Memory B cell (primary cell): ENCODE measurements around the gene TFF3.

Experiments used
- ATAC-seq: fragments of 150-1000 bp; cut with Tn5 transposase; 2 replicates; pipeline ENCODE4 v1.10.0; 2021; ENCODE audit warnings: low read depth, mild to moderate bottlenecking, moderate library complexity
- DNase-seq, 2 donors: peaks; one replicate each; pipeline ENCODE4 v3.0.0; 2022; ENCODE audit warnings: low spot score in 2 of 2
- H3K27ac Mint-ChIP-seq: one replicate; pipeline ENCODE4 v1.8.0; 2022; ENCODE audit warnings: mild to moderate bottlenecking, moderate library complexity, mixed read lengths
- H3K27me3 Mint-ChIP-seq: one replicate; pipeline ENCODE4 v1.8.0; 2022; ENCODE audit warnings: mixed read lengths
- H3K36me3 Mint-ChIP-seq: one replicate; pipeline ENCODE4 v1.8.0; 2022; ENCODE audit warnings: mild to moderate bottlenecking, mixed read lengths
- H3K4me1 Mint-ChIP-seq: one replicate; pipeline ENCODE4 v1.8.0; 2022; ENCODE audit warnings: mixed read lengths
- H3K4me3 Mint-ChIP-seq: one replicate; pipeline ENCODE4 v1.8.0; 2022; ENCODE audit warnings: mild to moderate bottlenecking, moderate library complexity, mixed read lengths
- H3K9me3 Mint-ChIP-seq: one replicate; pipeline ENCODE4 v1.8.0; 2022; ENCODE audit warnings: mixed read lengths

TFF3 gene

GRCh38 chr21:42341776-42342542 lies 26.8 kb upstream of the TFF3 start:
- no peaks in the 10 kb centered on the region for H3K9me3 Mint-ChIP-seq
- H3K36me3 Mint-ChIP-seq: no peaks in the 10 kb centered on the region
- peaks cover 7% of the 10 kb centered on the region for H3K4me1 Mint-ChIP-seq
- peaks cover 8% of the 10 kb centered on the region for H3K27me3 Mint-ChIP-seq
- no peak for DNase-seq
- no peak for ATAC-seq
- H3K4me3 Mint-ChIP-seq: no peak overlapping the region
- no peak overlapping the region for H3K27ac Mint-ChIP-seq

DNA sequence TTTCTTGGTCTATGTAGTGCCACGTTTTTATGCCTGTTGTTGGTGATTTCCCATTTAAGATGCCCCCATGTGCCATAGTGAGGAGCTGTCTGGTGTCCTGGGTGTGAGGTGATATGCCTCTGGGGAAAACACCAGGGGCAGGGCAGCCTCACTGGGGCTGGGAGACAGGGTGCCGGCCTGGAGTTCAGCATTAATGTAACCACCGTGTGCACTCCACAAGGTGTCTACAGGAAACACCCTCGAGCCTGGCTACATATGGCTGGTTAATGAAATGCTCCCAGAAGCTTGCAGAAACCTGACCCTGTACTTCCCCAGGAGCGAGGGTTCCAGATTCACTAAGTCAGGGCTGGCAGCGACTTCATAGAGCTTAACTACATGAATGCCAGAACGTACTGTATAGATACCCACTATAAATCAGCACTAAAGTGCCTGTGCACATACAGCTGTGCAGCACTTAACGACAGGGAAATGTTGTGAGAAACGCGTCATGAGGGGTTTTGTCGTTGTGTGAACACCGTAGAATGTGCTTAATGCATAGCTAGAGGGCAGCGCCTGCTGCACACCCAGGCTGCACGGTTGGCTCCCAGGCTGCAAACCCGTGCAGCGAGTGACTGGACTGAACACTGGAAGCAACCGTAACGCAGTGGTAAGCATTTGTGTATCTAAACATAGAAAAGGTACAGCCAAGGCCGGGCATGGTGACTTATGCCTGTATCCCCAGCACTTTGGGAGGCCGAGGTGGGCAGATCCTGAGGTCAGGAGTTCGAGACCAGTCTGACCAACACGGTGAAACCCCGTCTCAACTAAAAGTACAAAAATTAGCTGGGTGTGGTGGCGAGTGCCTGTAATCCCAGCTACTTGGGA lies 25.2 kb upstream of the TFF3 start:
- H3K9me3 Mint-ChIP-seq: no peaks in the 10 kb centered on the region
- peaks cover 7% of the 10 kb centered on the region for H3K4me1 Mint-ChIP-seq
- peaks cover 8% of the 10 kb centered on the region for H3K27me3 Mint-ChIP-seq
- H3K27ac Mint-ChIP-seq: peak overlapping the region; percentile 12
- H3K36me3 Mint-ChIP-seq: no peaks in the 10 kb centered on the region
- ATAC-seq (no peak), DNase-seq (no peak)
- no peak overlapping the region for H3K4me3 Mint-ChIP-seq

DNA sequence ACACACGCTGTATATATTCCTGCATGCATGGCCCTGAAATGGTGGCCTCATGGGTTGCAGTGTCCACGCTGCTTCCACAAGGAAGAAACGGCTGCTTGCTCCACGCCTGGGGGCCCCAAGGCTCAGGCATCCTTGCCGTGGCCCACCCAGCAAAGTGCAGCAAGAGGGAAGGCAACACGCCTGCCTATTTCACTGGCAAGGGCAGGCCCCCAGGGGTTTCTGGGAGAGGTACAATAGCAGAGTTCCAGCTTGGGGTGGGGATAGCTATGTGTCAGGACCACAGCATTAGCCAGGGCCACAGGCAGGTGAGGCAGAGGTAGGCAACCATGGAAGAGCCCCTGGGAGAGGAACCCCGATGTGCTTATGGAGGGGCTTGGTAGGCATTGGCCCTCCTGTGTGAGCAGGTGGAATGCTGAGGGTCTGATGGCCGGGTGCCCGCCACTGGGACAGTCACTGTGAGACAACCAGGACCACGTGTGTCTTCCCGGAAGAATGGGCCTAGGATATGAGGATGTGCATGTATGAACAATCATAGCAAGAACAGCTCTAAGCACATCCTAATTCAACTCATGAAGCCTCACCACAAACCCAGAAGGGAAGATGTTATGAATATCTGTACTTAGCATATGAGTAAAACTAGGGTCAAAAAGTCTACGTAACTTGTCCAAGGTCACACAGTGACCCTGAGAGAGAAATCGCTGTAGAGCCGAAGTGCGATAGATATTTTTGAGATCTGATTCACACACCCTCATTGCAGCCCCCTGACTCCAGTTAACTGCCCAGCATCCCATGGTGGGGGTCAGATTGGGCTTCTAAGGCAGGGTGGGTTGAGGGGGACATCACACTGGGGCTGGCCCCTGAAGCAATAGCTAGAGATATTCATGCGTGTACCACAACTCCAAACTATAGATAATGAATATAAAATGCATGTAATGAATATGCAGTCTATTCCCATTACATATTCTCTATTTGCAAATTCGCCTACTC lies 23.8 kb upstream of the TFF3 start:
- Mint-ChIP-seq H3K4me1 (peaks cover 7% of the 10 kb centered on the region), H3K36me3 (no peaks in the 10 kb centered on the region), H3K27me3 (peaks cover 8% of the 10 kb centered on the region), H3K4me3 (no peak overlapping the region), H3K27ac (peak overlapping the region; percentile 62), H3K9me3 (no peaks in the 10 kb centered on the region)
- DNase-seq: no peak
- ATAC-seq: no peak

GRCh38 chr21:42337830-42338728 lies 22.9 kb upstream of the TFF3 start:
- H3K27ac Mint-ChIP-seq: no peak overlapping the region
- peaks cover 7% of the 10 kb centered on the region for H3K4me1 Mint-ChIP-seq
- no peak overlapping the region for H3K4me3 Mint-ChIP-seq
- no peaks in the 10 kb centered on the region for H3K9me3 Mint-ChIP-seq
- H3K27me3 Mint-ChIP-seq: peaks cover 10% of the 10 kb centered on the region
- DNase-seq (peak; percentile 75 to 76), ATAC-seq (peak; percentile 99)
- no peaks in the 10 kb centered on the region for H3K36me3 Mint-ChIP-seq

- DNase-seq: no peak
Observed at GRCh38 chr21:42337276-42337675, 22.1 kb upstream of the TFF3 start.

DNA sequence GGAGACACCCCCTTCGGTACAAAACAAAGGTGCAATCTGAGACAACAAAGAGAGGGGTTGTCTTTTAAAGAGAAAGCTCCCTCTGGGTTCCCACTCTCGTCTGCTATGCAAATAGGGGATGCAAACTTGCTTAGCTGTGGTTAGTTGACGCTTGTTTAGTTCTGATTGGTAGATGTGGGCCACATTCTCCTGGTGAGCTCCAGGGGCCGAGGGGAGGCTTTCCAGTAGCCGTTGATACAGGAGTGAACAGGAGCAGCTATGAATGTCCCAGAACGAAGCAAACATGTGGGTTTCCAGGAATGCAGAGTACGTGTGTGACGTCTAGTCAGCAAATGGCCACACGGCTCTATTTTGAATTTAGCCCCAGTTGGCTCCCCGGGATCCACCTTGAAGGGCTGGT lies 20.8 kb upstream of the TFF3 start:
- Mint-ChIP-seq H3K27ac (no peak overlapping the region), H3K36me3 (peaks cover 8% of the 10 kb centered on the region), H3K4me1 (peaks cover 7% of the 10 kb centered on the region), H3K9me3 (peaks cover 7% of the 10 kb centered on the region), H3K27me3 (peaks cover 18% of the 10 kb centered on the region), H3K4me3 (no peak overlapping the region)
- ATAC-seq: peak; percentile 20
- no peak for DNase-seq

More at GRCh38 chr21:42337276-42337675, 22.1 kb upstream of the TFF3 start:
- Mint-ChIP-seq H3K27ac (no peak overlapping the region), H3K4me3 (no peak overlapping the region), H3K36me3 (no peaks in the 10 kb centered on the region), H3K9me3 (no peaks in the 10 kb centered on the region), H3K4me1 (peaks cover 7% of the 10 kb centered on the region), H3K27me3 (peaks cover 12% of the 10 kb centered on the region)
- ATAC-seq: no peak

DNA sequence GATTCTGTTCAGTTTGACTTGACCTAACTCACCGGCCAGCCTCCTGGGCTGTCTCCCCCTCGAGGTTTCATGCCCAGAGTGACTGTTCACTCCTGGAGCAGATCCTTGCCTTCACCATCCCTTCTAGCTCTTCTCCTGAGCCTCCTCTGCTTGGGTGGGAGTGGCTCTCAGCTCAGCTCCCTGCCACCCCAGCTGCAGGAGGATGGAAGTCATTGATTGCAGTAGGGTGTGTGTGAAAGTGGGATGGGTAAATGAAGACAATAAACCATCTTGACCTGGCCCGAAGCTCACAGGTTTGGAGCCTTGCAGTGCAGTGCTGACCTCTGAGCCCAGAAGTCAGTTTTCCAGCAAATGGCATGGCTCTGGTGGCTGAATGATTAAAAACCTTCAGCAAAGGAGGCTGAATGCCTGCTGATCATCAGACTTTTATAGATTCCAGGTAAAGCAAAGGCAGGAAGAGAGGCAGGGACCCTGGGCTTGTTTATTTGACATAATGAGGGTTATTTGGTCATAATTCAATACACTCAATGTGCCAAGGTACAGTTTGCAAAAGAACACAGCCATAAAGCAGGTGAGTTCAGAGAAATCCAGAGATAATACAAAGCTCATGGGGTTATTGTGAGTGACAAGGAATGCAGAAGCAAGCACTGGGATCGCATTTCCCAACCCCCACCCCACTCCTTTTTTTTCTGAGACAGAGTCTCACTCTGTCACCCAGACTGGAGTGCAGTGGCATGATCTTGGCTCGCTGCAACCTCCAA lies 17.5 kb upstream of the TFF3 start:
- DNase-seq (no peak), ATAC-seq (no peak)
- no peak overlapping the region for H3K27ac Mint-ChIP-seq
- H3K4me1 Mint-ChIP-seq: peaks cover 6% of the 10 kb centered on the region
- peaks cover 11% of the 10 kb centered on the region for H3K9me3 Mint-ChIP-seq
- H3K4me3 Mint-ChIP-seq: no peak overlapping the region
- H3K27me3 Mint-ChIP-seq: peaks cover 19% of the 10 kb centered on the region
- H3K36me3 Mint-ChIP-seq: peaks cover 12% of the 10 kb centered on the region

GRCh38 chr21:42331660-42332059 lies 16.5 kb upstream of the TFF3 start:
- peaks cover 11% of the 10 kb centered on the region for H3K9me3 Mint-ChIP-seq
- no peak overlapping the region for H3K4me3 Mint-ChIP-seq
- H3K4me1 Mint-ChIP-seq: peaks cover 2% of the 10 kb centered on the region
- no peak for ATAC-seq
- no peak for DNase-seq
- H3K36me3 Mint-ChIP-seq: peaks cover 12% of the 10 kb centered on the region
- no peak overlapping the region for H3K27ac Mint-ChIP-seq
- H3K27me3 Mint-ChIP-seq: peaks cover 16% of the 10 kb centered on the region

DNA sequence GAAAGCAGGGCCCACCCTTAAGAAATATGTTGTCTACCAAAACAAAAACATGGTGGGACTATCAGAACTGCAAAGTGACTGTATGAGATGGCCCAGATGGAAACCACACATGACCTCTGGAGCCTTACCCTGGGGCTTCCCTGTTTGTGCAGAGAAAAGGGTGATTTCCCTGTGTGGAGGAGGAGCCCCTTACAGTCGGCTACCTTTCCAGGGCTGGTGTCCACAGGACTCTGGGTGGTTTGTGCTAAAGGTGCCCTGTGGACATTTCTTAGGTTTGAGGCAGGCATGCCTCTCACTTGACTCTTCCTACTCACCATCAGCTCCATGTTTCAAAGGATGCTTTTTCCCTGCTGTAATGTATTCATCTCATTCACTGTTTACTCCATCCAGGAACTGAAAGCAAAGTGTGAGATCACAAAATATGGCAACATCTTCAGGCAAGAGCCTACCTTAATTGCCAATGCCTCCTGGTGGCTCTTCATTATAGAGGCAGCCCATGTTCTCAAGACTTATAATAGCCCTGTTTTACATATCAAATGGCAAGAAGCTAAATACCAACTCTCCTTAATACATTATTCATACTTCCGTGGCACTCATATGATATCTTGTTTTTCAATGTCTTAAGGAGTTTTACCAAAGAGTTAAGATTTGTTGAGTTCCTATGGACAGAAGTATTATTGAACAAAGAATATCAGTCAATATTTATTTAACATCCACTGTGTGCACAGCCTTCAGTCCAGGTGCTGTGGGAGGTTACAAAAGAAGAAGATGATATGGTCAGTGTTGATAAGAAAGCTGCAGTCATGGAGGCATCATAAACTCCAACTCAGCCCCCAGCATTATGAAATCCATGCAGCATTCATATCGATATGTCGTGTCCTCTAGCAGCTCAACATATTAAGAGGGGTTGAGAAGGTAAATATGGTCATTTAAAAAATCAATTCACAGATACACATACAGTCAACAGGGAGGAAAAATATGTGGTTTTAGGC lies 15.5 kb upstream of the TFF3 start:
- H3K4me3 Mint-ChIP-seq: no peak overlapping the region
- DNase-seq (no peak), ATAC-seq (peak; percentile 45)
- peaks cover 13% of the 10 kb centered on the region for H3K9me3 Mint-ChIP-seq
- H3K4me1 Mint-ChIP-seq: peaks cover 2% of the 10 kb centered on the region
- peaks cover 19% of the 10 kb centered on the region for H3K27me3 Mint-ChIP-seq
- H3K36me3 Mint-ChIP-seq: peaks cover 12% of the 10 kb centered on the region
- H3K27ac Mint-ChIP-seq: no peak overlapping the region

- Mint-ChIP-seq H3K27me3 (peaks cover 32% of the 10 kb centered on the region), H3K36me3 (no peaks in the 10 kb centered on the region), H3K27ac (no peak overlapping the region), H3K4me3 (no peak overlapping the region), H3K4me1 (no peaks in the 10 kb centered on the region), H3K9me3 (peaks cover 2% of the 10 kb centered on the region)
- ATAC-seq (no peak), DNase-seq (no peak)
Observed at GRCh38 chr21:42324896-42325295, 9.7 kb upstream of the TFF3 start.

- Mint-ChIP-seq H3K27ac (no peak overlapping the region), H3K27me3 (peaks cover 34% of the 10 kb centered on the region), H3K9me3 (peaks cover 2% of the 10 kb centered on the region), H3K4me3 (no peak overlapping the region), H3K36me3 (no peaks in the 10 kb centered on the region), H3K4me1 (peaks cover 8% of the 10 kb centered on the region)
- ATAC-seq (no peak), DNase-seq (no peak)
Observed at GRCh38 chr21:42321845-42322244, 6.6 kb upstream of the TFF3 start.
